Placental pericyte (primary cell): Measurements from ENCODE around the gene C1orf87. TPM values are rescaled to one million over a fixed set of nuclear protein-coding genes. Genes with fewer than 3 reads are reported as not detected.

Experiments
- small RNA-seq: library from RNA; depleted of rRNA; stranded (forward); fragments of <200 nt; gene quantifications from one replicate; pipeline ENCODE3, GENCODE V24; 2012; ENCODE audit warnings: low replicate concordance
- total RNA-seq: library from RNA; depleted of rRNA; stranded (reverse); fragments of >200 nt; gene quantifications from 2 replicates; pipeline ENCODE4 v1.2.3, GENCODE V29; 2012

The C1orf87 gene
- not detected in 2 replicates for total RNA-seq

DNA sequence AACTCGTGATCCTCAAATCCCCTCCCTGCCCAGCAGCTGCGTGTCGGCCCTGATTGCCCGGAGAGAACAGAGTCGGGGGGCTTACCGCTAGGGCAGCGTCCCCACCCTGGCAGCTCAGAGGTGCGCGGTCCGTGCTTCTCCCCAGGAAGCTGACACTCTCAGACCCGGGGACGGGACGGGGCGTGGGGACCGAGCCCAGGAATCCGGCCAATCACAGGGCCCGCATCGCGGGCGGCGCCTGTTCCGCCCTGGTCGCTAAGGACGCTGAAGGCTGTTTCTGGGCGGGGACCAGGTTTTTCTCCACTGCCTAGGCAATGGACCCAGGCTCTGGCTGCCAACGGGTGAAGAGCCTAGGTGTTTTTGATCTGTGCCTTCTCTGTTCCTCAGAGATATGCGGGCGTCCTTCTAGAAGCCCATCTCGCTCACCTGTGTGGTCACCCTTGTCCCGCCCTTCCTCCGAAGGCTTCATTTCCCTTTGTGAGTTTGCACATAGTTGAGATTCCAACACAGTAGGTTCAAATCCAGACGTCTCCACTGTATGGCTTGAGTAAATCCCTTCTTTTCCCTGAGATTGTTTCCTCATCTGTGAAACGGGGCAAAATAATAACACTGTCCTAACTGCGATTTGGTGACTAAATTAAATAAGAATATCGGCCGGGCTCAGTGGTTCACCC is at the start of gene C1orf87:
TSS of gene C1orf87 (minus strand) at position 166 of the 674 bp plus-strand sequence. CDS start 1,127 bp downstream, outside the sequence.

Small RNA genes within 50 kb of the gene (small RNA-seq; reads per million reads assigned to genes)
- gene RN7SL475P = not detected

Other genes with a start within 250 kb of the C1orf87 start
- 0.29 TPM in 1 of 2 replicates, not detected in the other for gene CYP2J2, start 147.0 kb downstream of the C1orf87 start, total RNA-seq